SK-N-SH treated with all-trans-retinoic acid at 6 μM for 48 hours (cell line): ENCODE data around the gene CSE1L.

Experiments
- ATAC-seq: fragments of 200-7000 bp; cut with Tn5 transposase; 3 replicates; pipeline ENCODE4 v1.9.1; 2020; ENCODE audit warnings: mild to moderate bottlenecking, moderate library complexity
- ARNTL ChIP-seq: fragments of 450-650 bp; formaldehyde crosslinking; IDR thresholded peaks from 2 replicates; pipeline ENCODE4 v1.5.0; 2020; ENCODE audit warnings: low read depth, mild to moderate bottlenecking, moderate library complexity, borderline replicate concordance
- BACH2 ChIP-seq: fragments of 250-450 bp; sonication (Bioruptor Pico); IDR thresholded peaks from 2 replicates; pipeline ENCODE4 v1.9.0; 2021; ENCODE audit warnings: mild to moderate bottlenecking, borderline replicate concordance
- CSDC2 ChIP-seq: fragments of 250-450 bp; sonication (Bioruptor Pico); IDR thresholded peaks from 2 replicates; pipeline ENCODE4 v1.5.0; 2020; ENCODE audit warnings: mild to moderate bottlenecking, moderate library complexity
- ESRRG ChIP-seq: fragments of 250-450 bp; sonication (Bioruptor Pico); IDR thresholded peaks from 2 replicates; pipeline ENCODE4 v1.6.1; 2021; ENCODE audit warnings: mild to moderate bottlenecking
- GLIS3 ChIP-seq: fragments of 250-450 bp; sonication (Bioruptor Pico); IDR thresholded peaks from 2 replicates; pipeline ENCODE4 v1.5.0; 2020; ENCODE audit warnings: mild to moderate bottlenecking, moderate library complexity
- ISL1 ChIP-seq: fragments of 250-450 bp; sonication (Bioruptor Pico); IDR thresholded peaks from 2 replicates; pipeline ENCODE4 v2.1.2; 2022; ENCODE audit warnings: mild to moderate bottlenecking, moderate library complexity
- OSR1 ChIP-seq: fragments of 250-450 bp; sonication (Bioruptor Pico); IDR thresholded peaks from 2 replicates; pipeline ENCODE4 v1.8.0; 2022; ENCODE audit warnings: moderate library complexity, mild to moderate bottlenecking, inconsistent platforms
- PPARA ChIP-seq: fragments of 250-450 bp; sonication (Bioruptor Pico); IDR thresholded peaks from 2 replicates; pipeline ENCODE4 v1.5.0; 2020; ENCODE audit warnings: mild to moderate bottlenecking, borderline replicate concordance
- RARB ChIP-seq: fragments of 250-450 bp; sonication (Bioruptor Pico); IDR thresholded peaks from 2 replicates; pipeline ENCODE4 v1.8.0; 2021; ENCODE audit warnings: mild to moderate bottlenecking, moderate library complexity
- SNAI2 ChIP-seq: fragments of 250-450 bp; sonication (Bioruptor Pico); IDR thresholded peaks from 2 replicates; pipeline ENCODE4 v1.5.0; 2020; ENCODE audit warnings: mild to moderate bottlenecking, moderate library complexity
- TCF4 ChIP-seq: fragments of 250-450 bp; sonication (Bioruptor Pico); IDR thresholded peaks from 2 replicates; pipeline ENCODE4 v1.8.0; 2021; ENCODE audit warnings: mild to moderate bottlenecking, moderate library complexity, borderline replicate concordance
- TOX ChIP-seq: fragments of 250-450 bp; sonication (Bioruptor Pico); IDR thresholded peaks from 2 replicates; pipeline ENCODE4 v1.8.0; 2021; ENCODE audit warnings: mild to moderate bottlenecking, moderate library complexity, borderline replicate concordance
- ZC3H10 ChIP-seq: fragments of 250-450 bp; sonication (Bioruptor Pico); IDR thresholded peaks from 2 replicates; pipeline ENCODE4 v1.5.1; 2021; ENCODE audit warnings: mild to moderate bottlenecking, moderate library complexity
- ZFP3 ChIP-seq: fragments of 250-450 bp; sonication (Bioruptor Pico); IDR thresholded peaks from 2 replicates; pipeline ENCODE4 v1.5.0; 2020; ENCODE audit warnings: mild to moderate bottlenecking, moderate library complexity
- ZFP30 ChIP-seq: fragments of 450-650 bp; formaldehyde crosslinking; IDR thresholded peaks from 2 replicates; pipeline ENCODE4 v1.5.0; 2022; ENCODE audit warnings: mild to moderate bottlenecking, moderate library complexity
- ZNF565 ChIP-seq: fragments of 450-650 bp; formaldehyde crosslinking; conservative IDR thresholded peaks from 2 replicates; pipeline ENCODE4 v1.5.0; 2020; ENCODE audit warnings: low read depth, mild to moderate bottlenecking, moderate library complexity
- ZNF70 ChIP-seq: fragments of 450-650 bp; formaldehyde crosslinking; IDR thresholded peaks from 2 replicates; pipeline ENCODE4 v1.5.0; 2020; ENCODE audit warnings: mild to moderate bottlenecking, moderate library complexity
- ZNF8 ChIP-seq: fragments of 450-650 bp; formaldehyde crosslinking; IDR thresholded peaks from 2 replicates; pipeline ENCODE4 v1.5.0; 2020; ENCODE audit warnings: mild to moderate bottlenecking, moderate library complexity
- TF ChIP-seq, protein P1 (sequence below): fragments of 250-450 bp; sonication (Bioruptor Pico); IDR thresholded peaks from 2 replicates; pipeline ENCODE4 v1.5.1; 2021; ENCODE audit warnings: mild to moderate bottlenecking, moderate library complexity
- TF ChIP-seq, protein P2 (sequence below): fragments of 250-450 bp; sonication (Bioruptor Pico); IDR thresholded peaks from 2 replicates; pipeline ENCODE4 v1.5.1; 2020; ENCODE audit warnings: low read depth, mild to moderate bottlenecking, moderate library complexity
- TF ChIP-seq, protein P3 (sequence below): fragments of 250-450 bp; sonication (Bioruptor Pico); IDR thresholded peaks from 2 replicates; pipeline ENCODE4 v1.8.0; 2021; ENCODE audit warnings: low read depth, mild to moderate bottlenecking, moderate library complexity, borderline replicate concordance
- TF ChIP-seq, protein P4 (sequence below): fragments of 250-450 bp; sonication (Bioruptor Pico); IDR thresholded peaks from 2 replicates; pipeline ENCODE4 v1.8.0; 2020; ENCODE audit warnings: mild to moderate bottlenecking, moderate library complexity, borderline replicate concordance

The CSE1L gene

DNA sequence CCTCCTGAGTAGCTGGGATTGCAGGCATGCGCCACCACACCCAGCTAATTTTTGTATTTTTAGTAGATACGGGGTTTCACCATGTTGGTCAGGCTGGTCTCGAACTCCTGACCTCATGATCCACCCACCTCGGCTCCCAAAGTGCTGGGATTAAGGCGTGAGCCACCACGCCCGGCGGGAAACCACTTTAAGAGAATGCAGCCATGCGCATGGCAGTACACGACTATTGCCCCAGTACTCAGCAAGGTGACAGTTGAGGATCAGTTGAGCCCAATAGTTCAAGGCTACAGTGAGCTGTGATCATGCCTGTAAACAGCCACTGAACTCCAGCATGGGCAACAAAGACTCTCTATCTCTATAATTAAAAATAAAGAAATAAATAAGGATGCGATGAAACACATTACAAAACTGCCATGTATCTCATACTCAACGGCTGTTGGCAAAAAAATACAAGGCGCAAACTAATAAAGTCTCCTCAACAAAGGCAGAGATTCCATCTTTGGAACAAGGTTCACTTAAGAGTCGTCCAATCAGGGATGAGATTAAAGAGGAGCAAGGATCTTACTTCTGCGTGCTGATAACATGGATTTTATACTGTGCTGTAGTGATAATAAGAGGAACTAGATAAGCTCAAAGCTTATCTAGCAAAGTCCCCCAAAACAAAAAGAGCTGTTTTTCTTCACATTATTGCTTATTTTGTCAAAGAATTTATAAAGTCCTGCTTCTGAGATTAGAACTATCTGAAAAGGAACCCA, 90.9 kb downstream of the CSE1L start:
- no peak for ATAC-seq
- TF ChIP-seq GLIS3 (CRISPR knock-in tag) (no peak), ZNF70 (CRISPR knock-in tag) (no peak), CSDC2 (CRISPR knock-in tag) (no peak), ZFP30 (CRISPR knock-in tag) (no peak), ISL1 (CRISPR knock-in tag) (no peak), TOX (CRISPR knock-in tag) (no peak), ZC3H10 (CRISPR knock-in tag) (no peak), TCF4 (CRISPR knock-in tag) (no peak), ZNF8 (CRISPR knock-in tag) (no peak), BACH2 (CRISPR knock-in tag) (no peak), RARB (CRISPR knock-in tag) (no peak), ARNTL (CRISPR knock-in tag) (no peak), ZNF565 (CRISPR knock-in tag) (no peak)
- TF ChIP-seq, protein P1, sequence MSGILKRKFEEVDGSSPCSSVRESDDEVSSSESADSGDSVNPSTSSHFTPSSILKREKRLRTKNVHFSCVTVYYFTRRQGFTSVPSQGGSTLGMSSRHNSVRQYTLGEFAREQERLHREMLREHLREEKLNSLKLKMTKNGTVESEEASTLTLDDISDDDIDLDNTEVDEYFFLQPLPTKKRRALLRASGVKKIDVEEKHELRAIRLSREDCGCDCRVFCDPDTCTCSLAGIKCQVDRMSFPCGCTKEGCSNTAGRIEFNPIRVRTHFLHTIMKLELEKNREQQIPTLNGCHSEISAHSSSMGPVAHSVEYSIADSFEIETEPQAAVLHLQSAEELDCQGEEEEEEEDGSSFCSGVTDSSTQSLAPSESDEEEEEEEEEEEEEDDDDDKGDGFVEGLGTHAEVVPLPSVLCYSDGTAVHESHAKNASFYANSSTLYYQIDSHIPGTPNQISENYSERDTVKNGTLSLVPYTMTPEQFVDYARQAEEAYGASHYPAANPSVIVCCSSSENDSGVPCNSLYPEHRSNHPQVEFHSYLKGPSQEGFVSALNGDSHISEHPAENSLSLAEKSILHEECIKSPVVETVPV (CRISPR knock-in tag), result no peak
- TF ChIP-seq, protein P2, sequence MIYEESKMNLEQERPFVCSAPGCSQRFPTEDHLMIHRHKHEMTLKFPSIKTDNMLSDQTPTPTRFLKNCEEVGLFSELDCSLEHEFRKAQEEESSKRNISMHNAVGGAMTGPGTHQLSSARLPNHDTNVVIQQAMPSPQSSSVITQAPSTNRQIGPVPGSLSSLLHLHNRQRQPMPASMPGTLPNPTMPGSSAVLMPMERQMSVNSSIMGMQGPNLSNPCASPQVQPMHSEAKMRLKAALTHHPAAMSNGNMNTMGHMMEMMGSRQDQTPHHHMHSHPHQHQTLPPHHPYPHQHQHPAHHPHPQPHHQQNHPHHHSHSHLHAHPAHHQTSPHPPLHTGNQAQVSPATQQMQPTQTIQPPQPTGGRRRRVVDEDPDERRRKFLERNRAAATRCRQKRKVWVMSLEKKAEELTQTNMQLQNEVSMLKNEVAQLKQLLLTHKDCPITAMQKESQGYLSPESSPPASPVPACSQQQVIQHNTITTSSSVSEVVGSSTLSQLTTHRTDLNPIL, result no peak
- TF ChIP-seq, protein P3, sequence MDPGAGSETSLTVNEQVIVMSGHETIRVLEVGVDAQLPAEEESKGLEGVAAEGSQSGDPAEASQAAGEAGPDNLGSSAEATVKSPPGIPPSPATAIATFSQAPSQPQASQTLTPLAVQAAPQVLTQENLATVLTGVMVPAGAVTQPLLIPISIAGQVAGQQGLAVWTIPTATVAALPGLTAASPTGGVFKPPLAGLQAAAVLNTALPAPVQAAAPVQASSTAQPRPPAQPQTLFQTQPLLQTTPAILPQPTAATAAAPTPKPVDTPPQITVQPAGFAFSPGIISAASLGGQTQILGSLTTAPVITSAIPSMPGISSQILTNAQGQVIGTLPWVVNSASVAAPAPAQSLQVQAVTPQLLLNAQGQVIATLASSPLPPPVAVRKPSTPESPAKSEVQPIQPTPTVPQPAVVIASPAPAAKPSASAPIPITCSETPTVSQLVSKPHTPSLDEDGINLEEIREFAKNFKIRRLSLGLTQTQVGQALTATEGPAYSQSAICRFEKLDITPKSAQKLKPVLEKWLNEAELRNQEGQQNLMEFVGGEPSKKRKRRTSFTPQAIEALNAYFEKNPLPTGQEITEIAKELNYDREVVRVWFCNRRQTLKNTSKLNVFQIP (CRISPR knock-in tag), result no peak
- TF ChIP-seq, protein P4, sequence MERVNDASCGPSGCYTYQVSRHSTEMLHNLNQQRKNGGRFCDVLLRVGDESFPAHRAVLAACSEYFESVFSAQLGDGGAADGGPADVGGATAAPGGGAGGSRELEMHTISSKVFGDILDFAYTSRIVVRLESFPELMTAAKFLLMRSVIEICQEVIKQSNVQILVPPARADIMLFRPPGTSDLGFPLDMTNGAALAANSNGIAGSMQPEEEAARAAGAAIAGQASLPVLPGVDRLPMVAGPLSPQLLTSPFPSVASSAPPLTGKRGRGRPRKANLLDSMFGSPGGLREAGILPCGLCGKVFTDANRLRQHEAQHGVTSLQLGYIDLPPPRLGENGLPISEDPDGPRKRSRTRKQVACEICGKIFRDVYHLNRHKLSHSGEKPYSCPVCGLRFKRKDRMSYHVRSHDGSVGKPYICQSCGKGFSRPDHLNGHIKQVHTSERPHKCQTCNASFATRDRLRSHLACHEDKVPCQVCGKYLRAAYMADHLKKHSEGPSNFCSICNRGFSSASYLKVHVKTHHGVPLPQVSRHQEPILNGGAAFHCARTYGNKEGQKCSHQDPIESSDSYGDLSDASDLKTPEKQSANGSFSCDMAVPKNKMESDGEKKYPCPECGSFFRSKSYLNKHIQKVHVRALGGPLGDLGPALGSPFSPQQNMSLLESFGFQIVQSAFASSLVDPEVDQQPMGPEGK (CRISPR knock-in tag), result no peak

DNA sequence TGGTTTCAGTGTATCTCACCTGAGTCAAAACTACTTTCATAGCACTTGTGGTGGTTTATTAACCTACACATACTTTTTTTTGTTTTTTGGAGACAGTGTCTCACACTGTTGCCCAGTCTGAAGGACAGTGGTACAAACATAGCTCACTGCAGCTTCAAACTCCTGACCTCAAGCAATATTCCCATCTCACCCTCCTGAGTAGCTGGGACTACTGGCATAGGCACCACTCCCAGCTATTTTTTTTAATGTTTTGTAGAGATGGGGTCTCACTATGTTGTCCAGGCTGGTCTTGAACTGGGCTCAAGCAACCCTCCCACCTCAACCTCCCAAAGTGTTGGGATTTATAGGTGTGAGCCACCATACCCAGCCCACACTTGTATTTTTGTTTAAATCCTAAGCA, 92.3 kb downstream of the CSE1L start:
- TF ChIP-seq, protein P1 (CRISPR knock-in tag), result no peak
- TF ChIP-seq, protein P2, result no peak
- TF ChIP-seq TOX (CRISPR knock-in tag) (no peak), TCF4 (CRISPR knock-in tag) (no peak), ZFP3 (no peak), PPARA (CRISPR knock-in tag) (no peak), ZNF8 (CRISPR knock-in tag) (no peak), BACH2 (CRISPR knock-in tag) (no peak), SNAI2 (CRISPR knock-in tag) (no peak), ZNF565 (CRISPR knock-in tag) (no peak), ZC3H10 (CRISPR knock-in tag) (no peak), ESRRG (CRISPR knock-in tag) (no peak), CSDC2 (CRISPR knock-in tag) (no peak), ZFP30 (CRISPR knock-in tag) (no peak), OSR1 (CRISPR knock-in tag) (no peak)
- TF ChIP-seq, protein P3 (CRISPR knock-in tag), result no peak
- no peak for ATAC-seq
